Choroid plexus epithelial cell (primary cell): ENCODE measurements around the gene CDH10.
A peak's percentile ranks its signal among the peaks of the same experiment; 100 is the strongest.

Source experiments
- DNase-seq: peaks from one replicate; pipeline ENCODE4 v3.0.0-alpha.2; 2010; ENCODE audit warnings: low read depth
- H3K4me3 ChIP-seq: 2 replicates; pipeline ENCODE4 v1.5.1; 2011; ENCODE audit warnings: low read depth, mild to moderate bottlenecking, control low read depth, low read length, moderate library complexity
- CTCF ChIP-seq: conservative IDR thresholded peaks from 2 replicates; pipeline ENCODE4 v1.5.1; 2011; ENCODE audit warnings: low read depth, mild to moderate bottlenecking, control low read depth, inconsistent platforms, low read length, moderate library complexity

CDH10 gene

GRCh38 chr5:24539613-24540012, 105.2 kb downstream of the CDH10 start:
- H3K4me3 ChIP-seq = no peak overlapping the region
- peak; percentile 7 for DNase-seq
- TF ChIP-seq CTCF = no peak

GRCh38 chr5:24538346-24538745, 106.4 kb downstream of the CDH10 start:
- no peak for DNase-seq
- H3K4me3 ChIP-seq = no peak overlapping the region
- no peak for TF ChIP-seq CTCF

GRCh38 chr5:24535646-24536045, 109.1 kb downstream of the CDH10 start:
- H3K4me3 ChIP-seq = no peak overlapping the region
- TF ChIP-seq CTCF = no peak

GRCh38 chr5:24530906-24531305, 113.9 kb downstream of the CDH10 start:
- no peak overlapping the region for H3K4me3 ChIP-seq
- TF ChIP-seq CTCF = no peak
- DNase-seq = no peak

More at GRCh38 chr5:24535646-24536045, 109.1 kb downstream of the CDH10 start:
- DNase-seq = no peak

- H3K4me3 ChIP-seq = no peak overlapping the region
- TF ChIP-seq CTCF = no peak
- no peak for DNase-seq
These were observed 119.4 kb downstream of the CDH10 start for GRCh38 chr5:24525414-24525813.

- no peak for TF ChIP-seq CTCF
- DNase-seq = no peak
- no peak overlapping the region for H3K4me3 ChIP-seq
These were observed 132.4 kb downstream of the CDH10 start for GRCh38 chr5:24512423-24512822.

- no peak for TF ChIP-seq CTCF
- DNase-seq = no peak
These were observed 134.2 kb downstream of the CDH10 start for GRCh38 chr5:24510523-24510988.

More at GRCh38 chr5:24510523-24510988, 134.2 kb downstream of the CDH10 start:
- no peak overlapping the region for H3K4me3 ChIP-seq
